ENCODE data around the gene TAC4.

- no peak for TF ChIP-seq POLR2A (IDR thresholded peaks at IDR 0.05; ENCODE audit: low read depth, low read length)
- TF ChIP-seq TAF1 (IDR thresholded peaks at IDR 0.05; ENCODE audit: low read depth, low read length): no peak
- TF ChIP-seq POLR2AphosphoS5 (IDR thresholded peaks at IDR 0.05; ENCODE audit: low read depth, low read length): no peak
- TF ChIP-seq SPI1 (IDR thresholded peaks at IDR 0.05; ENCODE audit: low read depth, low read length): no peak
- no peak for TF ChIP-seq PAX5 (IDR thresholded peaks at IDR 0.05; ENCODE audit: insufficient read depth, low read length, severe bottlenecking)
- no peak for TF ChIP-seq POU2F2 (IDR thresholded peaks at IDR 0.05; ENCODE audit: low read depth, low read length)
Observed at GRCh38 chr17:49809056-49809455, 38.8 kb downstream of the TAC4 start.

Measured in GM12891 (cell line).